GM18511 (cell line): ENCODE results near the gene ADGRF1.
"Not testable (repeated sequence)": the region's sequence is repeated elsewhere in the genome, so short reads cannot be mapped to it uniquely, and the experiment has no call there.

ENCODE experiments used
- ATAC-seq: cut with Tn5 transposase; IDR thresholded peaks from one replicate; pipeline ENCODE4 v1.9.1; 2021; ENCODE audit warnings: mild to moderate bottlenecking, moderate library complexity; ENCODE audit not compliant: unreplicated experiment

ADGRF1 gene

GRCh38 chr6:47061309-47062300 is 19.5 kb upstream of the ADGRF1 start:
- no peak for ATAC-seq

- no peak for ATAC-seq
These were observed 17.2 kb upstream of the ADGRF1 start for GRCh38 chr6:47059216-47059885.

- no peak for ATAC-seq
These were observed 15.9 kb upstream of the ADGRF1 start for GRCh38 chr6:47057830-47058540.

DNA sequence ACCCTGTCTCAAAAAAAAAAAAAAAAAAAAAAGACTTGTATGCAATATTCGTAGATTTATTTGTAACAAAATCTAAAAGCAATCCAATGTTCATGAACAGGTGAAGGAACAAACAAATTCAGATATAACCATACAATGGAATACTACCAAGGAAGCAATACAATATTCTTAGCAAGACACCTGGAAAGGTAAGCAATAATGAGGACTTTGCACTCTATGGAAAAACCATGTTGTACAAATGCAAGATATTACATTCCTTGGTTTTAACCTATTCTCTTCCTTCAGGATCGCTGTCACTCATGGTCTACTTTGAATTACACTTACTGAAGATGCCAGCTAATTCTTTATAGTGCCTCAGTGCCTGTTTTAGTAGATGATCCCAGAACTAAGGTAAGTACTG is 14.7 kb upstream of the ADGRF1 start:
- ATAC-seq = no peak

DNA sequence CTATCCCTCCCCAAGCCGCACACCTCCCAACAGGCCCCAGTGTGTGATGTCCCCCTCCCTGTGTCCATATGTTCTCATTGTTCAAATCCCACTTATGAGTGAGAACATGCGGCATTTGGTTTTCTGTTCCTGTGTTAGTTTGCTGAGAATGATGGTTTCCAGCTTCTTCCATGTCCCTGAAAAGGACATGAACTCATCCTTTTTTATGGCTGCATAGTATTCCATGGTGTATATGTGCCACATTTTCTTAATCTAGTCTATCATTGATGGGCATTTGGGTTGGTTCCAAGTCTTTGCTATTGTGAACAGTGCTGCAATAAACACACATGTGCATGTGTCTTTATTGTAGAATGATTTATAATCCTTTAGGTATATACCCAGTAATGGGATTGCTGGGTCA is 12.2 kb upstream of the ADGRF1 start:
- ATAC-seq = not testable (repeated sequence)

DNA sequence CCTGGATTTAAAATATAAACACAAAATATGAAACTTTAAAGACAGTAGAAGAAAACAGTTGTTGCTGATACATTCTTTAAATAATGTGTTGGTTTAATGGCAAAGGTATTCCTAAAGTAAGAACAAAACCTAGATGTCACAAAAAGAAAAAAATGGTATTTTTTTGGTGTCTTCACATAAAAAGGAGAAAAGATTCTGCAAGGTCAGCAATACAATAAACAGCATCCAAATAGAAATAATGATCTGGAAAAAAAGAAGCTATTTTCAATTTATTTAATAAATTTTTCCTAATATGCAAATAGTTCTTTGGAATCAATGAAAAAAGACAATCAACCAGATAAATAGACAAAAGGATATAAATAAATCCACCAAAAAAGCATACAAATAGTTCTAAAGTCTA is 6.5 kb upstream of the ADGRF1 start:
- no peak for ATAC-seq

GRCh38 chr6:47047479-47048407 is 5.6 kb upstream of the ADGRF1 start:
- ATAC-seq = peak; percentile 83

- no peak for ATAC-seq
These were observed 5.0 kb upstream of the ADGRF1 start for GRCh38 chr6:47047097-47047478.

GRCh38 chr6:47044397-47044796 is 2.3 kb upstream of the ADGRF1 start:
- ATAC-seq = no peak

GRCh38 chr6:47043286-47043685 is 1.2 kb upstream of the ADGRF1 start:
- ATAC-seq = no peak

- no peak for ATAC-seq
These were observed 391 bp downstream of the ADGRF1 start for GRCh38 chr6:47041741-47042140.

DNA sequence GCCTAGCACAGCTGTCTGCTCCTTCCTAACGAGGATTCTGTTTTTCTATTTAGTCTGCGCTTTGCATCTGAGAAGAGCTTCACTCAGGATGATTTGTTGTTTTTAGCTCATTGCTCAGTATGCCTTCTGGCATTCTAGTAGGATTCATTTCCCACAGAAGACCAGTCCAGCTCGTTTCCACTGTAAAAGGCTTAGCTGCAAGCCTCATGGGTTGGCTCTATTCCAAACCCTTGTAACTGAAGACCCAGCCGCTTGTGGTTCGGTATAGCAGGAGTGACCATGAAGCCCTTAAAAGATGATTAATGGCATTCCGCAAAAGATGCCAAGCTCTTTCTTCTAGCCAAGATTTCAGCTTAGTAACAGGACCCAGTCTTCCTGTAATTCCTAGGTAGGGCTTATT is 7.2 kb downstream of the ADGRF1 start:
- no peak for ATAC-seq

- no peak for ATAC-seq
These were observed 7.7 kb downstream of the ADGRF1 start for GRCh38 chr6:47034421-47034820.

- ATAC-seq = no peak
These were observed 9.0 kb downstream of the ADGRF1 start for GRCh38 chr6:47032974-47033765.

DNA sequence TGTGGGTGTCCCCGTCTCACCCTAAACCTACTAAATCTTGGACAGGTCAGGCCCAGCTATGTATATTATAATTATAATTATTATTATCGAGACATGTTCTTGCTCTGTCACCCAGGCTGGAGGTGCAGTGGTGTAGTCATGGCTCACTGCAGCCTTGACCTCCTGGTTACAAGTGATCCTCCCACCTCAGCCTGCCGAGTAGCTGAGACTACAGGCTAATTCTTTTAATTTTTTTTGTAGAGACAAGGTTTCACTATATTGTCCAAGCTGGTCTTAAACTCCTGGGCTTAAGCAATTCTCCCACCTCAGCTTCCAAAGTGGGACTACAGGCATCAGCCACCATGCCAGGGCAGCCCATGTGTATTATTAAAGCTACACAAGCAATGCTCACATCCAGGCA is 10.5 kb downstream of the ADGRF1 start:
- no peak for ATAC-seq

- ATAC-seq = no peak
These were observed 12.1 kb downstream of the ADGRF1 start for GRCh38 chr6:47029865-47030561.

GRCh38 chr6:47028835-47029360 is 13.2 kb downstream of the ADGRF1 start:
- ATAC-seq = no peak

DNA sequence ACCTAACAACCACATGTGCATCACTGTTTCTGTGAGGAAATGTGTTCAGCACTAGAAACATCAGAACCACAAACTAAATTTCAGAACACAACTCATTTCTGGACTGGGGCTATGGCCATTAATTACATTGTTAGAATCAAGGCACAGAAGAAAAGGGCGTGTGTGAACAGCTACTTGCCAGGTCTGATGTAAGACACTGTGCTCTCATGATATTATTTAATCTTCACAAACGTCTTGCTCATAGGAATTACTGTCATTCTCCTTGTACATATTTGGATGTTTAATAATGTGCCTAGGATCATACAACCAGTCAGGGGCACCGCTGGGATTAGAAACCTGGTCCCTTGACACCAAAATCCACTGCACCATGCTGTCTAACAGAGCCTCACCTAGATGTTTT is 14.8 kb downstream of the ADGRF1 start:
- ATAC-seq = no peak

DNA sequence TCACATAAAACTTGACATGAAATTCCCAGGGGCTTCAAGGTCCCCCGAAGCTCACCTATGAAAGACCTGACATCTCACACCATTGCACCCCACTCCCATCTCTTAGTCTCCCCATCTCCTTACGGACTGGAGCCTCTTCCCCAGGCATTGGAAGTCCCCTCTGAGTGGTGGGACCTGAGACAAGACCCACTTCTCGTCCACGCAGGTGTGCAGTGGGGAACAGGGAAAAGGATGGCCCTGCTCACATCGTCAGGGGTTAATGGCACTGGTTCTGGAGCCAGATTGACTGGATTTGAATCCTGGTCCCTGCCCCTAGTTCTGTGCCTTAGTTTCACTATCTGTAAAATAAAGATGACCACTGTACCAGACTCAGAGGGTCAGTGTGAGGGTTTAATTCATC is 15.5 kb downstream of the ADGRF1 start:
- no peak for ATAC-seq
